GM19035 (cell line): ENCODE data around the gene NBAS.

ENCODE experiments used
- ATAC-seq: cut with Tn5 transposase; IDR thresholded peaks from one replicate; pipeline ENCODE4 v1.9.1; 2021; ENCODE audit not compliant: unreplicated experiment

NBAS gene

GRCh38 chr2:15372019-15372418 is 189.1 kb downstream of the NBAS start:
- ATAC-seq, result no peak

DNA sequence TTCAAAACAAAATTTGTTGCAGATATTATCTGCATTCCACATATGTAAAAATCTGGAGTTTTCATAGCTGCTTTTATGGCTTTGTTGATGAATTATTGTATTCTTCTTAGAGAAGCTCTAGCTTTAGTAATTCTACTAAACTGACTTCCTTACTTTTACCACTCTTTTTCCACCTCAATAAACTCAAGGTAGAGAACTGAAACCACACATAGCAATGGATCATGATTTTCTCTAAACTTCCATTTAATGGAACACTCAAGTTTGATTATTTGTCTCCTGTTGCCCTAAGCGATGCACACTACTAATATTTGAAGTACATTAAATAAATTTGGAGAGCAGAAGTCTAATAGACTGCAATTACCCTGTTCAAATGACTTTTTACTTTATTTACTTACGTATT is 192.0 kb downstream of the NBAS start:
- ATAC-seq, result no peak

- ATAC-seq, result no peak
Measured at GRCh38 chr2:15367715-15368114, 193.4 kb downstream of the NBAS start.

- no peak for ATAC-seq
Measured at GRCh38 chr2:15367205-15367604, 193.9 kb downstream of the NBAS start.

DNA sequence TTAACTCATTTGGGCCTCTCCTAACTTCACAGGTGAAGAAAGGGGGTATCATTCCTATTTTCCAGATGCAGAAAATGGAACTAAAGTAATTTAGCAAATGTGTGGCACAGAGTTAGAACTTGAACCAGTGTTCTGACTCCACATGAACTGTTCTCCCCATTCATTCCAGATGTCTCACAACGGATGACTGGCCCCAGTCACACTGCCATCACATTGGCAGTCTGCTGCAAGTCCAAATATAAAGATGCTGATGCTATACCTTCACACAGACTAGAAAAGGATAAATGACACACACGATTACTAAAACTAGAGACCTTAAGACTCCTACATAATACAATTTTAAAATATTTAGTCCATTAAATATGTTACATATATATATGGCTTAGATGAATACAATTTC is 195.7 kb downstream of the NBAS start:
- no peak for ATAC-seq

DNA sequence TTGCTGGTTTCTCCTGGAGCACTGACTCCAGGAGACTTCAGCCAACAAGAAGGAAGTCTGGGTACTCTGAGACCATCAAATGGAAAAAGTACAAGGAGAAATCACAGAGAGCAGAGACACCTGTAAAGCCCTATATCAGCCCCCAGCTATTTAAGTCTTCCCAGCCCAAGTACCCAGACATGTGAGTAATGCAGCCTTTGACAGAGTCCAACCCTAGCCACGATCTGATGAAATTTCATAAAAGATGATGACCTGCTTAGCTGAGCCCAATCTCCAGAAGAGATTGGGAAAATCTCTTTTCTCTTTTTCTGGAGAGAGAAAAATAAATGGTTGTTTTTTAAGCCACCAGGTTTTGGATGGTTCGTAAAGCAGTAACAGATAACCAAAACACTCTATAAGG is 196.6 kb downstream of the NBAS start:
- no peak for ATAC-seq

DNA sequence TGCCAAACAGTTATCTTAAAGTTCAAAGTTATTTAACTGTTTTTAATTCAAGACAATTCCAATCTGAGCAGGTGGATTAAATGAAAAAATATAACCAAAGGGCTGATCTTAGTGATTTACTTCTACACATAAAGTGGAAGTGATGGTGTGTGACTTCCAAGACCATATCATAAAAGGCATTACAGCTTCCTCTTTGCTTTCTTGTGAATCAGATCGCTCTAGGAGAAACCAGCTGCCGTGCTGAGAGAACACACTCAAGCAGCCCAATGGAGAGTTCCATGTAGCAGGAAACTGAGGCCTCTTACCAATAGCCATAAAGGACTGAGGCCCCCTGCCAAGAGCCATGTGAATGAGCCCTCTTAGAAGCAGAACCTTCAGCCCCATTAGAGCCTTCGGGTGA is 197.4 kb downstream of the NBAS start:
- no peak for ATAC-seq

- no peak for ATAC-seq
Measured at GRCh38 chr2:15363142-15363541, 198.0 kb downstream of the NBAS start.

DNA sequence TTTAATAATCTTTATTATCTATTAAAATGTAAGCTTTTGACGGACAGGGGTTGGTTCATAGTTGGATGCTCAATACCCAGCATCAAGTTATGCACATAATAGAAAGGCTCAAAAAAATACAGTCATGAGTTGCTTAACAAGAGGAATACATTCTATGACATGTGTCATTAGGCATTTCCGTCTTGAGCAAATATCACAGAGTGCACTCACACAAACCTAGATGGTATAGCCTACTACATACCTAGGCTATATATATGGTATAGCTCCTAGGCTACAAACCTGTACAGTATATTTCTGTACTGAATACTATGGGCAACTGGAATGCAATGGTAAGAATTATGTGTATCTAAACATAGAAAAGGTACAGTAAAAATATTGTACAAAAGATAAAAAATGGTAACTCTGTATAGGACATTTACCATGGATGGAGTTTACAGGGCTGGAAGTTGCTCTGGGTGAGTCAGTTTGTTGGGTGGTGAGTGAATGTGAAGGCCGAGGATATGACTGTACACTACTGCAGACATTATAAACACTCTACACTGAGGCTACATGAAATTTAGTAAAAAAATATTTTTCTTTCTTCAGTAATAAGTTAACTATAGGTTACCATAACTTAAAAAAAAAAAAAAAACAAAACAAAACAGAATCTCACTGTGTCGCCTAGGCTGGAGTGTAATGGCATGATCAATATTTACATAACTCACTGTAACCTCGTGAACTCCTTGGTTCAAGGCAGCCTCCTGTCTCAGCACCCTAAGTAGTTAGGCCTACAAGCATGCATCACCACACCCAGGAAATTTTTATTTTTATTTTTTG is 201.2 kb downstream of the NBAS start:
- ATAC-seq, result no peak

GRCh38 chr2:15357922-15358321 is 203.2 kb downstream of the NBAS start:
- no peak for ATAC-seq

- ATAC-seq, result no peak
Measured at GRCh38 chr2:15357186-15357585, 203.9 kb downstream of the NBAS start.

DNA sequence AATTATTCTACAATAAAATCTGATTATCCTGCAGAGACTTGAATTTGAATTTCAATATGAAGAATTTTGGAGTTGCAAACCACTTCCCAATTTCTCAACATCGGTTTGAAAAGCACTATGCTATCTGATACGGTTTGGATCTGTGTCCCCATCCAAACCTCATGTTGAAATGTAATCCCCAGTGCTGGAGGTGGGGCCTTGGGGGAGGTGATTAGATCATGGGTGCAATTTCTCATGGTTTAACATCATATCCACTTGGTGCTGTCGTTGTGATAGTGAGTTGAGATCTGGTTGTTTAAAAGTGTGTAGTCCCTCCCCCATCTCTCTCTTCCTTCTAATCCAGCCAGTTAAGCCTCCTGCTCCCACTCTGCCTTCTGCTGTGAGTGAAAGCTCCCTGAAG is 205.7 kb downstream of the NBAS start:
- ATAC-seq, result no peak

DNA sequence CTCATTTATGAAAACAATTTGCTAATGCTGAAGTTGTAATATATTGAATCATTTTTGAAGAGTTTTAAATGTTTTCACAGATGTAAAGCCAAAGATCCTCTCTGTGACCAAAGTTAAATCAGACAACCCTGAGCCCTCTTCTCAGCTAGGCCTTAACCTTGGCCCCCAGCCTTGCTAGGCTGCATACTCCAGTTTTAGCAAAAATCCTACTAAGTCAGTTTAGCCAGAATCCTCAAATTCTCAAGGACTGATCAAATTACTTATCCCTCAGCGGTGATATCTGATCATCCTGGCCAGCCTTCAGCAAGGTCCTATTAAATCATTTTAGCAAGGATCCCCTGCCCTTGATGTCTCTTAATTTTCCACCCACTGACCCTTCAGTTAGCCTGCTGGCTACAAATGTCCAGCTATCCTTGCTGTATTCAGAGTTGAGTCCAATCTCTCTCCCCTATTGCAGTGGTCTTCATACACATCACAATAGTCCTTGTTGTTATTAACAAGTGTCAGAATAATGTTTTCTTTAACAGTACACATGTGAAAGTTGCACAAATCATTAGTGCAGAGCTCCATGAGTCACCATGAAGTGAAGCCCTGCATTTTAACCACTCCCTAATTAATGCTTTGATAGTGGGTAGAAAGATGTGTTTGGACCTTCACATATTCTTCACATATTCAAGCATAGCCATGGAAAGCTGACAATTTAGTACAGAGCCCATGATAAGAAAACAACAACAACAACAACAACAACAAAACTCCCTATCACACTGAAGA is 206.4 kb downstream of the NBAS start:
- no peak for ATAC-seq

DNA sequence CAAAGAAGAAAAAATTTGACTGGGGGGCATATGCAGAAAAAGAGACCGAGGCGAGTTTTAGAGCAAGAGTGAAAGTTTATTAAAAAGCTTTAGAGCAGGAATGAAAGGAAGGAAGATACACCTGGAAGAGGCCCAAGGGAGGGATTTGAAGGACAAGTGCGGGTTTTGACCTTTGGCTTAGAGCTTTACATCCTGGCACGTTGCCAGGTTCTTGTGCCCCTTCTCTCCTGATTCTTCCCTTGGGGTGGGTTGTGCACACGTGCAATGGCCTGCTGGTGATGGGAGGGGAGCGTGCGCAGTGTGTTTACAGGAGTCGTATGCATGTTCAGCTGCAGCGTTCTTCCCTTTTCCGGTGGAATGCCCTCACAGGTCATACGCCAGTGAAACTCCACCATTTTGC is 208.8 kb downstream of the NBAS start:
- no peak for ATAC-seq

DNA sequence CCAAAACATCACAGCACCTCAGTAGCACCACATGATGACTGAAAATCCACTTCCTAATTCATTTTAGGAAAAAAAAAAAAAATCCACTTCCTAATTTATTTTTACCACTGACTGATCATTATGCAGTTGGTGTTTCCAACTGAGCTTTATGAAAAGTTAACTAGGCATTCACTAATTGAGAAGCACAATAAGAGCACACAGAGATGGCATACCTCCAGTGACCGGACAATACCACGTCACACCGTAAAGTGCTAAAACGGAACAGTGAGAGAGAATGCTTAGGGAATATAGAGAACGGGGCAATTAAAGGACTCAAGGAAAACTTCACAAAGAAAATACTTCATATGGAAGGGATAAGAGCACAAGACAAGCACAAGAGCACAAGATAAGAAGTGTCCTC is 212.5 kb downstream of the NBAS start:
- ATAC-seq, result no peak

- ATAC-seq, result no peak
Measured at GRCh38 chr2:15348045-15348444, 213.1 kb downstream of the NBAS start.

DNA sequence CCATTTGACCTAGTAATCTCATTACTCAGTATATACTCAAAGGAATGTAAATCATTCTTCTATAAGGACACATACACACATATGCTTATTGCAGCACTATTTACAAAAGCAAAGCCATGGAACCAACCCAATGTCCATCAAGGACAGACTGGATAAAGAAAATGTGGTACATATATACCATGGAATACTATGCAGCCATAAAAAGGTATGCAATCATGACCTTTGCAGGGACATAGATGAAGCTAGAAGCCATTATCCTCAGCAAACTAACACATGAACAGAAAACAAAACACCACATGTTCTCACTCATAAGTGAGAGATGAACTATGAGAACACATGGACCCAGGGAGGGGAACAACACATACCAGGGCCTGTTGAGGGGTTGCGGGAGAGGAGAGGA is 214.5 kb downstream of the NBAS start:
- no peak for ATAC-seq

DNA sequence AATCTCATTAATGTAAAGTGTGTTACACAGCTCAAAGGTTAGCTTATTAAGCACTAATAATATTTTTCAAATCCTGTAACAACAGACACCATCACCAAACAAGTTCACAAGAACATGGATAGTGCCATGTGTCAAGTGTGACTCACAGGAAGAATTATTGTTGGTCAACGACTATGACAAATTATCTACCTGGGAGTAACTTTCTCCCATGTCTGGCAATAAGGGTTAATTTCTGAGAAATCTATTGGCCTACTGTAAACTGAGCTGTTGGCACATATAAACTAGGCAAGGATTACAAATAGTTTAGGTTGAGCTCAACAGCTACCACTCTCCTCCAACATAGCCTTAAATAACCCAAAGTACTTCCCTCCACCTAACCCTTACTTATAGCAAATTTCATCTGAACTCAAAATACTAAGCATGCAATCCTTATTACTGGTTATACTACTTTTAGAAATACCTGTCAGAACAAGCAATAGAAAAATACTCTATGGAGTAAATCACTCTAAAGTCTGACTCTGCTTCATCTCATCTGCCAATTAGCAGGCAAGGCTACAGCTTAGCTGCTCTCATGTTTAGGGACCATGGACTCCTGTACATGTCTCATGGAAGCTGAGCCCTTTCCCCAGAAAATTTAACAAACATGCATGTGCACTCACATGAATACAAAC is 223.0 kb downstream of the NBAS start:
- no peak for ATAC-seq

GRCh38 chr2:15334644-15335326 is 226.3 kb downstream of the NBAS start:
- no peak for ATAC-seq

GRCh38 chr2:15331787-15332186 is 229.3 kb downstream of the NBAS start:
- ATAC-seq, result no peak

- ATAC-seq, result no peak
Measured at GRCh38 chr2:15325296-15325695, 235.8 kb downstream of the NBAS start.
